ENCODE measurements around the gene RCAN3. TPM values are rescaled to one million over a fixed set of nuclear protein-coding genes. Genes with fewer than 3 reads are reported as not detected.
"Not testable (repeated sequence)": the region's sequence is repeated elsewhere in the genome, so short reads cannot be mapped to it uniquely, and the experiment has no call there.

RCAN3 gene
- total and polyA plus RNA-seq, 9 of the 15 experiments (the other 6 are each of a cell fraction or from before 2014, with no cell fraction given), result 0.10 to 1.4 (median 0.43) TPM

- H3K36me3 ChIP-seq (ENCODE audit: control insufficient read depth, insufficient read depth, low read length); CTCF ChIA-PET (ENCODE audit: low intra/inter-chr PET ratio); FAIRE-seq; H3K9me3 ChIP-seq (replicated peaks; ENCODE audit: control insufficient read depth, insufficient read depth, low read depth, low read length); H4K20me1 ChIP-seq (replicated peaks; ENCODE audit: control insufficient read depth, insufficient read depth, low read length); H3K4me1 ChIP-seq (replicated peaks in 1 of 2; ENCODE audit: control insufficient read depth in 2 of 2, insufficient read depth in 2 of 2, low read length in 2 of 2); H3K9ac ChIP-seq (ENCODE audit: insufficient read depth in 1 of 2, low read depth in 2 of 2, low read length in 2 of 2); H3K4me2 ChIP-seq (ENCODE audit: insufficient read depth, low read length); H3K27ac ChIP-seq (ENCODE audit: extremely low read depth, low read depth, low read length); H3K9me1 ChIP-seq (ENCODE audit: control insufficient read depth, insufficient read depth, low read length); H2AFZ ChIP-seq (ENCODE audit: low read depth, low read length); in situ Hi-C loops (cut with MboI); intact Hi-C loops (cut with micrococcal nuclease); H3K79me2 ChIP-seq (ENCODE audit: control insufficient read depth, insufficient read depth, low read length); H3K4me3 ChIP-seq; TF ChIP-seq TOE1 (CRISPR knock-in tag; IDR thresholded peaks at IDR 0.05; ENCODE audit: borderline replicate concordance, low read depth): not testable (repeated sequence)
- BruUV-seq (replicated peaks), result TSS peak; percentile 99
- DNase-seq (ENCODE audit: extremely low read depth in 1 of 4, low spot score in 3 of 4) (peak in 1 of 4 experiments; percentile 27), ATAC-seq (peak; percentile 68)
- peaks cover 38 to 49% of the 10 kb centered on the region in 2 experiments for H3K27me3 ChIP-seq (ENCODE audit: control insufficient read depth in 2 of 2, insufficient read depth in 2 of 2, low read length in 2 of 2)
- POLR2A ChIA-PET, result interaction anchor here (0.6 to 1.5 kb wide), 4 partner anchors 10 to 104 kb away, joined by 3 to 5 read pairs (median 4); partner anchors contain the start of gene RCAN3
- WGBS (ENCODE audit: insufficient coverage, low coverage, missing lambda C conversion rate), result 30% methylated on average over 12 of the region's 14 CpGs
- TF ChIP-seq ZFP36 (IDR thresholded peaks at IDR 0.05; ENCODE audit: low read depth, low read length, partially characterized antibody) (peak; percentile 27), ZBTB33 (CRISPR knock-in tag; IDR thresholded peaks at IDR 0.05) (peak; percentile 41; the same call in 1 of the 2 replicates), TOE1 (IDR thresholded peaks at IDR 0.05; ENCODE audit: borderline replicate concordance) (peak; percentile 38; the same call in 1 of the 2 replicates), GATA2 (CRISPR knock-in tag; IDR thresholded peaks at IDR 0.05) (0 out of 2 replicates have a peak, but pooled peaks have one; percentile 12), JUND (IDR thresholded peaks at IDR 0.05; ENCODE audit: borderline replicate concordance, low read depth, low read length) (peak; percentile 29; the same call in 1 of the 2 replicates), JUND (tag; IDR thresholded peaks at IDR 0.05; ENCODE audit: borderline replicate concordance, low read depth, low read length) (peak; percentile 47; the same call in 1 of the 3 replicates), TBP (optimal IDR thresholded peaks at IDR 0.05; ENCODE audit: low read depth, low read length) (peak; percentile 83), SMARCA5 (IDR thresholded peaks at IDR 0.05) (peak; percentile 59; the same call in 1 of the 2 replicates), ZNF766 (CRISPR knock-in tag; conservative IDR thresholded peaks at IDR 0.05) (0 out of 2 replicates have a peak, but pooled peaks have one; percentile 47), DPF2 (IDR thresholded peaks at IDR 0.05) (peak; percentile 67), NFE2 (IDR thresholded peaks at IDR 0.05; ENCODE audit: low read depth) (peak; percentile 65), KDM1A (IDR thresholded peaks at IDR 0.05) (peak in 1 of 2 experiments; percentile 48; a peak in 1 of 4 replicates), POLR3A (IDR thresholded peaks at IDR 0.05; ENCODE audit: borderline replicate concordance, extremely low read depth, insufficient read depth, insufficient read length) (peak; percentile 66), SMARCE1 (IDR thresholded peaks at IDR 0.05) (0 out of 2 replicates have a peak, but pooled peaks have one; percentile 50), ZNF12 (CRISPR knock-in tag; IDR thresholded peaks at IDR 0.05) (peak; percentile 41; the same call in 1 of the 2 replicates), ZNF121 (CRISPR knock-in tag; conservative IDR thresholded peaks at IDR 0.05) (peak; percentile 80), POLR2H (tag; IDR thresholded peaks at IDR 0.05; ENCODE audit: low read depth) (peak; percentile 77), CEBPB (tag; IDR thresholded peaks at IDR 0.05) (peak; percentile 39; the same call in 1 of the 2 replicates), BCOR (IDR thresholded peaks at IDR 0.05) (0 out of 2 replicates have a peak, but pooled peaks have one; percentile 22), FOSL1 (tag; conservative IDR thresholded peaks at IDR 0.05) (peak; percentile 64), ELF4 (CRISPR knock-in tag; IDR thresholded peaks at IDR 0.05) (peak; percentile 52; the same call in 1 of the 2 replicates), ARID1B (IDR thresholded peaks at IDR 0.05) (peak; percentile 53), MAFG (tag; conservative IDR thresholded peaks at IDR 0.05) (peak; percentile 69)
Measured at GRCh38 chr1:24515671-24516209, 13.1 kb downstream of the RCAN3 start.

Measured in K562 (cell line).